Gastrocnemius medialis (tissue), 4 donors: ENCODE results near the gene ARAF. TPM values are rescaled to one million over a fixed set of nuclear protein-coding genes. Genes with fewer than 3 reads are reported as not detected.

Experiments used
- ATAC-seq, 2 donors: fragments of 150-250 bp; one replicate each; pipeline ENCODE4 v1.9.1; 2016
- DNase-seq, 2 donors: peaks; one replicate each; pipeline ENCODE4 v3.0.0-alpha.2; 2019
- H3K27ac ChIP-seq, 4 donors: fragments of 200-600 bp; sonication (generic); 1 replicate in 1 of 4; 2 replicates in 3 of 4; pipeline ENCODE4 v1.5.1; 2016 to 2018; ENCODE audit warnings: mild to moderate bottlenecking in 2 of 4, moderate library complexity in 1 of 4
- H3K27me3 ChIP-seq, 3 donors: fragments of 200-600 bp; sonication (generic) in 2 of 3; 1 replicate in 1 of 3; 2 replicates in 2 of 3; pipeline versions ENCODE4 v1.5.1 to v1.6.0; 2016 to 2019; ENCODE audit warnings: mild to moderate bottlenecking in 1 of 3, moderate library complexity in 1 of 3
- H3K36me3 ChIP-seq, 2 donors: fragments of 200-600 bp; sonication (generic) in 1 of 2; one replicate each; pipeline ENCODE4 v1.5.1; 2017 to 2018
- H3K4me1 ChIP-seq, 2 donors: fragments of 200-600 bp; sonication (generic) in 1 of 2; one replicate each; pipeline ENCODE4 v1.5.1; 2016 to 2017; ENCODE audit warnings: mild to moderate bottlenecking in 2 of 2
- H3K4me3 ChIP-seq, 4 donors: fragments of 200-600 bp; sonication (generic) in 3 of 4; 1 replicate in 1 of 4; 2 replicates in 3 of 4; pipeline ENCODE4 v1.5.1; 2016 to 2019; ENCODE audit warnings: mild to moderate bottlenecking in 2 of 4
- H3K9me3 ChIP-seq, 3 donors: fragments of 200-600 bp; sonication (generic) in 2 of 3; 1 replicate in 1 of 3; 2 replicates in 2 of 3; pipeline ENCODE4 v1.5.1; 2016 to 2019
- POLR2A ChIP-seq, 2 donors: fragments of 450-650 bp; IDR thresholded peaks; one replicate each; pipeline ENCODE4 v1.6.1; 2017; ENCODE audit warnings: antibody characterized with exemption in 2 of 2, mild to moderate bottlenecking in 2 of 2, moderate library complexity in 2 of 2
- in situ Hi-C, 4 donors: fragments of 200-750 bp; cut with MboI; loops; one replicate each; pipeline versions ENCODE4 v1.15.0 to v1.8.0; 2017; ENCODE audit warnings: low sequenced_read_pairs in 4 of 4
- intact Hi-C: fragments of 100-400 bp; cut with DNase I; formaldehyde crosslinking; loops from one replicate; pipeline ENCODE4 v1.15.1; 2023; ENCODE audit warnings: low total_unique reads
- total RNA-seq, 4 donors: library from RNA; depleted of rRNA; stranded (reverse); fragments of >200 nt; gene quantifications; one replicate each; pipeline versions ENCODE4 v1.1.0 to v1.2.3, GENCODE V29; 2016
- TF ChIP-seq, protein P1 (sequence below), 5 experiments: fragments of 450-650 bp in 3 of 5; fragments of 200-600 bp in 2 of 5; sonication (generic) in 2 of 5; IDR thresholded peaks in 4 of 5; conservative IDR thresholded peaks in 1 of 5; 1 replicate in 4 of 5; 2 replicates in 1 of 5; pipeline ENCODE4 v1.5.1; 2016 to 2019; ENCODE audit warnings: antibody characterized with exemption in 5 of 5, mild to moderate bottlenecking in 3 of 5, moderate library complexity in 3 of 5

ARAF gene
- total RNA-seq, 4 donors from 2014 or later: 44.8 to 93.3 (median 66.7) TPM

GRCh38 chrX:47515941-47516665 is 44.9 kb upstream of the ARAF start:
- DNase-seq (peak in 1 of 2 donors; percentile 28), ATAC-seq (peak; percentile 60 to 69)
- Histone ChIP-seq H3K27me3 (no peaks in the 10 kb centered on the region), H3K36me3 (no peaks in the 10 kb centered on the region), H3K4me3 (no peak overlapping the region), H3K9me3 (no peaks in the 10 kb centered on the region), H3K4me1 (no peaks in the 10 kb centered on the region), H3K27ac (peak overlapping the region in 1 of 4 donors; percentile 7)
- TF ChIP-seq, protein P1, sequence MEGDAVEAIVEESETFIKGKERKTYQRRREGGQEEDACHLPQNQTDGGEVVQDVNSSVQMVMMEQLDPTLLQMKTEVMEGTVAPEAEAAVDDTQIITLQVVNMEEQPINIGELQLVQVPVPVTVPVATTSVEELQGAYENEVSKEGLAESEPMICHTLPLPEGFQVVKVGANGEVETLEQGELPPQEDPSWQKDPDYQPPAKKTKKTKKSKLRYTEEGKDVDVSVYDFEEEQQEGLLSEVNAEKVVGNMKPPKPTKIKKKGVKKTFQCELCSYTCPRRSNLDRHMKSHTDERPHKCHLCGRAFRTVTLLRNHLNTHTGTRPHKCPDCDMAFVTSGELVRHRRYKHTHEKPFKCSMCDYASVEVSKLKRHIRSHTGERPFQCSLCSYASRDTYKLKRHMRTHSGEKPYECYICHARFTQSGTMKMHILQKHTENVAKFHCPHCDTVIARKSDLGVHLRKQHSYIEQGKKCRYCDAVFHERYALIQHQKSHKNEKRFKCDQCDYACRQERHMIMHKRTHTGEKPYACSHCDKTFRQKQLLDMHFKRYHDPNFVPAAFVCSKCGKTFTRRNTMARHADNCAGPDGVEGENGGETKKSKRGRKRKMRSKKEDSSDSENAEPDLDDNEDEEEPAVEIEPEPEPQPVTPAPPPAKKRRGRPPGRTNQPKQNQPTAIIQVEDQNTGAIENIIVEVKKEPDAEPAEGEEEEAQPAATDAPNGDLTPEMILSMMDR (IDR thresholded peaks at IDR 0.05 in 4 of 5, conservative IDR thresholded peaks at IDR 0.05 in 1 of 5): no peak
- TF ChIP-seq POLR2A (IDR thresholded peaks at IDR 0.05): no peak
- intact Hi-C loops: no loop called here
- in situ Hi-C loops: loop anchor here in 2 of 4 donors (25.0 kb wide), 2 partner anchors 129 to 304 kb away; partner anchors contain the start of gene CDK16 (in 1 of the 2)

DNA sequence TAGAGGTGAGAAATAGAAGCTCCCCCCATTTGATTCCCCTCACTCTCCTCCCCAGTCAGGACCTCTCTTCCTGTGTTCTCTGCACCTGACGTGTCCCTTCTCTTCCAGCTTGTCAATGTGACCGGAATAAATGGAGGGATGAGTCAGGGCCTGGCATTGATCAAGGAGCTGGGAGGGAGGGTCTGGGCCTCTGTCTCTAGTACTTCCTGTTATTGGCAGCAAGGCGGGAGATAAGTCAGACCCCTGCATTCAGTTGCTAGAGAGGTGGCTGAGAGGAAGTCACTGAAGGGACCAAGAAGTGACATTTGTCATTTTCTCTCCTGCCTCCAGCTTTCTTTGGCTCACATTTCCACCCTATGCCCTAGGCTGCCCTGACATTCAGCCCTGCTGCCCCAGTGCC is 42.9 kb upstream of the ARAF start:
- DNase-seq: no peak
- no peaks in the 10 kb centered on the region for H3K4me1 ChIP-seq
- H3K27ac ChIP-seq: peak overlapping the region in 1 of 4 donors; percentile 36
- H3K27me3 ChIP-seq: no peaks in the 10 kb centered on the region
- peak in 1 of 2 donors; percentile 45 for ATAC-seq
- H3K4me3 ChIP-seq: no peak overlapping the region
- H3K36me3 ChIP-seq: no peaks in the 10 kb centered on the region
- in situ Hi-C loops (loop anchor here in 2 of 4 donors (25.0 kb wide), 2 partner anchors 131 to 306 kb away; partner anchors contain the start of gene CDK16 (in 1 of the 2)), intact Hi-C loops (no loop called here)
- TF ChIP-seq POLR2A (IDR thresholded peaks at IDR 0.05): no peak
- TF ChIP-seq, protein P1 (IDR thresholded peaks at IDR 0.05 in 4 of 5, conservative IDR thresholded peaks at IDR 0.05 in 1 of 5): no peak
- H3K9me3 ChIP-seq: no peaks in the 10 kb centered on the region

GRCh38 chrX:47523297-47523696 is 37.7 kb upstream of the ARAF start:
- intact Hi-C loops (loop anchor here (1.0 to 5.0 kb wide), 5 partner anchors 26 to 330 kb away; partner anchors contain the start of genes UBA1, USP11 and ZNF41), in situ Hi-C loops (loop anchor here in 3 of 4 donors (10.0 to 25.0 kb wide), 4 partner anchors 136 to 328 kb away; partner anchors contain the start of genes UBA1 (in 2 of the 3) and CDK16 (in 1 of the 3))
- peak overlapping the region in 2 of 4 donors; percentile 26 to 31 for H3K27ac ChIP-seq

DNA sequence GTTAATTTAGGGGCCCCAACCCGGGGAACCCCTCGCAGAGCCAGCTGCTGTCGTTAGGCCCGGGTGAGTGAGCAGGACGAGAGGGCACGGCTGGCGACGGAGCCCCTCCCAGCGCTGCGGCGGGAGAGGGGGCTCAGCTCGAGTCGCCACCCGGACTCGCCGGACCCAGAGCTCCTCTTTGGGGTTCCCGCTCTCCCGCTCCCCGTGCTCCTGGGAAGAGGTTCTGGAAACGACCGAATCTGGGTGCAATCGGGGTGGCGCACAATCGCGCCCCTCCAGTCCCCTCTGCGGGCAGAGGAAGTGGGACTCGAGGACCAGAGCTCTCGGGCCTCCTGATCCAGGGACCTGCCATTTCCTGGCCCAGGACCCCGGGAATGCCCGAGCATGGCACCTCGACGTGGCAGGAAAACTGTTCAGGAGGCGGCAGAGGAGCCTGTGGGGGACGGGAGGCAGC is 37.3 kb upstream of the ARAF start:
- Histone ChIP-seq H3K4me1 (no peaks in the 10 kb centered on the region), H3K9me3 (no peaks in the 10 kb centered on the region), H3K4me3 (peak overlapping the region; percentile 54 to 64 (median 60)), H3K27me3 (no peaks in the 10 kb centered on the region), H3K36me3 (no peaks in the 10 kb centered on the region), H3K27ac (peak overlapping the region in 1 of 4 donors; percentile 31)
- ATAC-seq: peak in 1 of 2 donors; percentile 22
- in situ Hi-C loops: loop anchor here in 3 of 4 donors (10.0 to 25.0 kb wide), 4 partner anchors 136 to 329 kb away; partner anchors contain the start of genes UBA1 (in 2 of the 3) and CDK16 (in 1 of the 3)
- no peak for DNase-seq
- no peak for TF ChIP-seq POLR2A (IDR thresholded peaks at IDR 0.05)
- TF ChIP-seq, protein P1 (IDR thresholded peaks at IDR 0.05 in 4 of 5, conservative IDR thresholded peaks at IDR 0.05 in 1 of 5): peak in 1 of 5 experiments; percentile 5
- intact Hi-C loops: loop anchor here (1.0 to 5.0 kb wide), 5 partner anchors 27 to 330 kb away; partner anchors contain the start of genes UBA1, USP11 and ZNF41

More at GRCh38 chrX:47523297-47523696, 37.7 kb upstream of the ARAF start:
- Histone ChIP-seq H3K4me1 (no peaks in the 10 kb centered on the region), H3K4me3 (peak overlapping the region; percentile 54 to 64 (median 60)), H3K36me3 (no peaks in the 10 kb centered on the region), H3K9me3 (no peaks in the 10 kb centered on the region), H3K27me3 (no peaks in the 10 kb centered on the region)
- no peak for TF ChIP-seq POLR2A (IDR thresholded peaks at IDR 0.05)
- TF ChIP-seq, protein P1 (IDR thresholded peaks at IDR 0.05 in 4 of 5, conservative IDR thresholded peaks at IDR 0.05 in 1 of 5): peak; percentile 63 to 88 (median 85)
- ATAC-seq: peak; percentile 85 to 96
- DNase-seq: peak; percentile 50 to 70
